B cell (primary cell): ENCODE data around the gene RNF220. TPM values are rescaled to one million over a fixed set of nuclear protein-coding genes. Genes with fewer than 3 reads are reported as not detected.

Experiments
- ATAC-seq: fragments of 200-7000 bp; cut with Tn5 transposase; one replicate; pipeline ENCODE4 v1.10.0; 2021; ENCODE audit warnings: low read depth, mild to moderate bottlenecking, moderate number of reproducible peaks, moderate library complexity
- CTCF ChIA-PET: fragments of 350-600 bp; sonication (Branson Sonifier 250); formaldehyde crosslinking; loops from one replicate; lab custom pipeline; 2021; ENCODE audit warnings: antibody characterized with exemption, inconsistent platforms; lab: Charles Lee
- POLR2A ChIA-PET: fragments of 350-600 bp; sonication (Branson Sonifier 250); formaldehyde crosslinking; loops from one replicate; lab custom pipeline; 2021; ENCODE audit warnings: antibody characterized with exemption; lab: Charles Lee
- DNase-seq: peaks from one replicate; pipeline ENCODE4 v3.0.0; 2013
- H2AFZ ChIP-seq: 2 replicates; pipeline ENCODE4 v1.6.1; 2012; ENCODE audit warnings: mild to moderate bottlenecking, low read depth, low read length; ENCODE audit not compliant: insufficient read depth, poor library complexity, severe bottlenecking
- H3K27ac ChIP-seq, 2 donors: 1 replicate in 1 of 2; 2 replicates in 1 of 2; pipeline ENCODE4 v1.5.1; 2012 to 2013; ENCODE audit warnings: low read length in 2 of 2, mild to moderate bottlenecking in 2 of 2, moderate library complexity in 1 of 2
- H3K27me3 ChIP-seq, 4 experiments: fragments of 200-600 bp in 1 of 4; sonication (generic) in 1 of 4; replicated peaks in 1 of 4; 1 replicate in 2 of 4; 2 replicates in 2 of 4; pipeline versions ENCODE4 v1.6.1 to v1.7.0; 2013 to 2016; ENCODE audit warnings: low read length in 3 of 4, mild to moderate bottlenecking in 2 of 4, mixed read lengths in 1 of 4, moderate library complexity in 1 of 4; ENCODE audit not compliant: insufficient read depth in 4 of 4, control insufficient read depth in 3 of 4; ENCODE audit errors: control extremely low read depth in 1 of 4
- H3K36me3 ChIP-seq, 2 experiments: replicated peaks in 1 of 2; 1 replicate in 1 of 2; 2 replicates in 1 of 2; pipeline versions ENCODE4 v1.6.1 to v1.7.1; 2013; ENCODE audit warnings: low read length in 1 of 2; ENCODE audit not compliant: insufficient read depth in 2 of 2, control insufficient read depth in 1 of 2; ENCODE audit errors: control extremely low read depth in 1 of 2, extremely low read depth in 1 of 2
- H3K4me1 ChIP-seq, 2 donors: fragments of 200-600 bp in 1 of 2; sonication (generic) in 1 of 2; 1 replicate in 1 of 2; 2 replicates in 1 of 2; pipeline versions ENCODE4 v1.5.1 to v1.6.1; 2013 to 2017; ENCODE audit warnings: low read length in 2 of 2; ENCODE audit not compliant: control insufficient read depth in 2 of 2, insufficient read depth in 2 of 2
- H3K4me2 ChIP-seq: replicated peaks from 2 replicates; pipeline ENCODE3; 2012; ENCODE audit warnings: mild to moderate bottlenecking, low read depth, low read length; ENCODE audit not compliant: poor library complexity, severe bottlenecking
- H3K4me3 ChIP-seq, 5 experiments: fragments of 200-600 bp in 1 of 5; sonication (generic) in 1 of 5; 1 replicate in 3 of 5; 2 replicates in 2 of 5; pipeline versions ENCODE4 v1.5.1 to v1.7.0; 2011 to 2016; ENCODE audit warnings: low read length in 4 of 5, mild to moderate bottlenecking in 4 of 5, low read depth in 2 of 5, control low read depth in 1 of 5, moderate library complexity in 1 of 5; ENCODE audit not compliant: insufficient read depth in 1 of 5; ENCODE audit errors: control extremely low read depth in 1 of 5, extremely low read depth in 1 of 5
- H3K79me2 ChIP-seq: fragments of 200-600 bp; sonication (generic); one replicate; pipeline ENCODE4 v1.6.0; 2016; ENCODE audit warnings: low read length; ENCODE audit not compliant: control insufficient read depth, insufficient read depth
- H3K9ac ChIP-seq: fragments of 200-600 bp; sonication (generic); 2 replicates; pipeline ENCODE4 v1.6.1; 2017; ENCODE audit warnings: mild to moderate bottlenecking, low read length, moderate library complexity
- H3K9me3 ChIP-seq, 3 donors: one replicate each; pipeline versions ENCODE4 v1.6.1 to v1.7.1; 2013; ENCODE audit warnings: low read length in 2 of 3; ENCODE audit not compliant: control insufficient read depth in 2 of 3, insufficient read depth in 1 of 3; ENCODE audit errors: control extremely low read depth in 1 of 3
- H4K20me1 ChIP-seq: 2 replicates; pipeline ENCODE4 v1.6.0; 2012; ENCODE audit warnings: mild to moderate bottlenecking, low read length; ENCODE audit not compliant: insufficient read depth, control insufficient read depth, poor library complexity, severe bottlenecking
- H3K27ac Mint-ChIP-seq: one replicate; pipeline ENCODE4 v1.8.0; 2021; ENCODE audit warnings: mixed read lengths
- H3K27me3 Mint-ChIP-seq: one replicate; pipeline ENCODE4 v1.8.0; 2021; ENCODE audit warnings: mixed read lengths
- H3K4me1 Mint-ChIP-seq: one replicate; pipeline ENCODE4 v1.8.0; 2021; ENCODE audit warnings: mixed read lengths
- H3K4me3 Mint-ChIP-seq: one replicate; pipeline ENCODE4 v1.8.0; 2021; ENCODE audit warnings: mixed read lengths
- H3K9me3 Mint-ChIP-seq: one replicate; pipeline ENCODE4 v1.8.0; 2022; ENCODE audit warnings: mixed read lengths; ENCODE audit not compliant: insufficient read depth
- EZH2 ChIP-seq: IDR thresholded peaks from 2 replicates; pipeline ENCODE4 v1.6.1; 2012; ENCODE audit warnings: borderline replicate concordance, low read depth, mild to moderate bottlenecking, moderate library complexity, low read length; ENCODE audit not compliant: insufficient read depth, poor library complexity, severe bottlenecking
- WGBS: methylation state at CpG from one replicate; pipeline ENCODE4 v1.1.5; 2013; ENCODE audit warnings: missing lambda C conversion rate; ENCODE audit not compliant: insufficient coverage; 5-methylcytosine and 5-hydroxymethylcytosine counted together
- intact Hi-C: fragments of 100-400 bp; cut with micrococcal nuclease; formaldehyde crosslinking; loops from one replicate; pipeline ENCODE4 v1.10.0; 2022
- polyA plus RNA-seq: library from polyadenylated mRNA; depleted of rRNA; stranded (reverse); fragments of >200 nt; gene quantifications from 2 replicates; pipeline ENCODE4 v1.2.3, GENCODE V29; 2012
- total RNA-seq, 2 donors: library from RNA; stranded (reverse); fragments of 120-200 nt in 1 of 2; gene quantifications; 1 replicate in 1 of 2; 2 replicates in 1 of 2; pipeline versions ENCODE4 v1.2.3 to v1.2.4, GENCODE V29; 2013 to 2022
- TF ChIP-seq, protein P1 (sequence below): fragments of 200-600 bp; IDR thresholded peaks from one replicate; pipeline ENCODE4 v1.8.0; 2022; ENCODE audit warnings: antibody characterized with exemption, mild to moderate bottlenecking

Gene RNF220
- total and polyA plus RNA-seq, 2 donors (not counting 1 experiment from before 2014, with no cell fraction given) = 115 to 141 TPM

DNA sequence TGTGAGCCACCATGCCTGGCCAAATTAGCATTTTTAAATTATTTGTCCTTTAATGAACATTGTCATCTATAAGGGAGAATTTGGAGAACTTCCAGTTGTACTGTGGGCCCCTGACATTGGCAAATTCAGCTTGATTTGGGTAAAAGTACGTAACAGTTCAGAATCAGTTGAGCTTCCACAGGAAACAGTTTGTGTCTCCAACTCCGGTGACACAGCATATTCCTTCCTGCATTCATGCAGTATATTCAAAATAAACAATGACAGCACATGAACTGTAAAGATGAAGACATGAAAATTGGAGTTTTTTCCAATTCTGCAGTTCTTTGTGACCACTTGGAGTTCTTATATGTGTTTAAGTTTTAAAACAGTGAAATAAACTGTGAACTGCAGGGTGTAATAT is 28.2 kb downstream of the RNF220 start:
- WGBS = 33% methylated on average over 1 of the region's 2 CpGs
- TF ChIP-seq EZH2 = no peak
- TF ChIP-seq, protein P1, sequence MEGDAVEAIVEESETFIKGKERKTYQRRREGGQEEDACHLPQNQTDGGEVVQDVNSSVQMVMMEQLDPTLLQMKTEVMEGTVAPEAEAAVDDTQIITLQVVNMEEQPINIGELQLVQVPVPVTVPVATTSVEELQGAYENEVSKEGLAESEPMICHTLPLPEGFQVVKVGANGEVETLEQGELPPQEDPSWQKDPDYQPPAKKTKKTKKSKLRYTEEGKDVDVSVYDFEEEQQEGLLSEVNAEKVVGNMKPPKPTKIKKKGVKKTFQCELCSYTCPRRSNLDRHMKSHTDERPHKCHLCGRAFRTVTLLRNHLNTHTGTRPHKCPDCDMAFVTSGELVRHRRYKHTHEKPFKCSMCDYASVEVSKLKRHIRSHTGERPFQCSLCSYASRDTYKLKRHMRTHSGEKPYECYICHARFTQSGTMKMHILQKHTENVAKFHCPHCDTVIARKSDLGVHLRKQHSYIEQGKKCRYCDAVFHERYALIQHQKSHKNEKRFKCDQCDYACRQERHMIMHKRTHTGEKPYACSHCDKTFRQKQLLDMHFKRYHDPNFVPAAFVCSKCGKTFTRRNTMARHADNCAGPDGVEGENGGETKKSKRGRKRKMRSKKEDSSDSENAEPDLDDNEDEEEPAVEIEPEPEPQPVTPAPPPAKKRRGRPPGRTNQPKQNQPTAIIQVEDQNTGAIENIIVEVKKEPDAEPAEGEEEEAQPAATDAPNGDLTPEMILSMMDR = no peak
- peaks cover 0 to 18% (median 12%) of the 10 kb centered on the region in 4 experiments for H3K27me3 ChIP-seq
- H2AFZ ChIP-seq = no peak overlapping the region
- no peaks in the 10 kb centered on the region for H3K79me2 ChIP-seq
- Mint-ChIP-seq H3K27ac (no peak overlapping the region), H3K27me3 (peaks cover 29% of the 10 kb centered on the region), H3K4me1 (no peaks in the 10 kb centered on the region), H3K4me3 (no peak overlapping the region), H3K9me3 (no peaks in the 10 kb centered on the region)
- no peaks in the 10 kb centered on the region for H3K36me3 ChIP-seq
- H4K20me1 ChIP-seq = no peaks in the 10 kb centered on the region
- intact Hi-C loops = no loop called here
- CTCF ChIA-PET = no interaction called here
- ATAC-seq (no peak), DNase-seq (no peak)
- H3K4me1 ChIP-seq = no peaks in the 10 kb centered on the region
- no peak overlapping the region for H3K9ac ChIP-seq
- H3K27ac ChIP-seq = no peak overlapping the region
- no peak overlapping the region for H3K4me2 ChIP-seq
- no peak overlapping the region for H3K4me3 ChIP-seq
- POLR2A ChIA-PET = no interaction called here
- H3K9me3 ChIP-seq = peaks cover 0 to 5% (median 0%) of the 10 kb centered on the region in 3 donors

DNA sequence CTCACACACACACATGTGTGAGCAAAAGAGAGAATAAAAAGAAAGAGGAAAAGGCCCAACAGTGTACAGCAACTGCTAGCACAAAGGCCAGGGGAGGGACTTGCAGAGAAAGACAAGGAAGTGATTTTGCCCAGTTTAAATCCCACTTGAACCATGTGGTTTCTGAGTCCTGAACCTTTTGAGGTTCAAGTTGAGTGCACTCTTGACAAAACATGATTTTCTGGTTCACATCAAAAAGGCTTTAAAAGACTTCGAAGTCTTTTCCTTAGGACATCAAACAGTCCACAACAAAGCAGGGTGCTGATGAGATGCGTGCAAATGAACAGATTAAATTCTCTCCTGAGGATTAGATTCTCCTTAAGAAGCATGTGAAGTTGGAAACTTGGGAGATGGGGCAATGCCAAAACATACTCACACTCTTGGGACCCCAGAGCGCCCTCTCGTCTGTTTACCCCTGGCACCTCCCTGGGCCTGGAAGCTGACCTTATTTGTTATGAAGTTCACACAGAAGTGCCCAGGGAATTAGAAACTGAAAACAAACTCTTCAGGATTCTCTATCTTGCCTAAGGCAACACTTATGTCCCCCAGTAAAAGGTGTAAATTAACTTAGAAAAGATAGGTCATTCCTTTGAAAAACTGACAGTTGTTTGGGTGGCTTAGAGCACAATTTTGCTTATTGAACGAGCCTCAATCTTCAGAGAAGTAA is 31.5 kb downstream of the RNF220 start:
- no peak for DNase-seq
- Histone ChIP-seq H2AFZ (no peak overlapping the region), H3K27me3 (peaks cover 0 to 7% (median 3%) of the 10 kb centered on the region in 4 experiments)

More for the DNA sequence above, 31.5 kb downstream of the RNF220 start:
- Histone ChIP-seq H3K4me2 (no peak overlapping the region), H3K79me2 (no peaks in the 10 kb centered on the region), H3K27ac (no peak overlapping the region), H3K4me1 (no peaks in the 10 kb centered on the region), H3K9me3 (peaks cover 0 to 5% (median 0%) of the 10 kb centered on the region in 3 donors), H3K9ac (no peak overlapping the region), H3K36me3 (no peaks in the 10 kb centered on the region), H3K4me3 (no peak overlapping the region), H4K20me1 (no peaks in the 10 kb centered on the region)
- Mint-ChIP-seq H3K9me3 (no peaks in the 10 kb centered on the region), H3K27me3 (peaks cover 23% of the 10 kb centered on the region), H3K4me3 (no peak overlapping the region), H3K4me1 (no peaks in the 10 kb centered on the region), H3K27ac (no peak overlapping the region)
- ATAC-seq = no peak
- no peak for TF ChIP-seq EZH2
- TF ChIP-seq, protein P1 = no peak
- 48% methylated on average over 3 of the region's 5 CpGs for WGBS
- intact Hi-C loops = no loop called here
- ChIA-PET CTCF (interaction anchor here (1.2 kb wide), 1 partner anchor 59 kb away, joined by 3 read pairs; no protein-coding TSS in a partner anchor), POLR2A (no interaction called here)
